HCT116 (cell line): ENCODE results near the gene ATP8A1. TPM values are rescaled to one million over a fixed set of nuclear protein-coding genes. Genes with fewer than 3 reads are reported as not detected.

Experiments
- ATAC-seq: fragments of 200-7000 bp; cut with Tn5 transposase; 2 replicates; pipeline ENCODE4 v1.9.1; 2020; ENCODE audit warnings: mild to moderate bottlenecking, moderate library complexity
- BruUV-seq: library from RNA; stranded (reverse); fragments of 400-500 nt; replicated peaks from 2 replicates; lab custom pipeline; 2021; lab: Mats Ljungman, UMichigan
- CTCF ChIA-PET: fragments of 300-600 bp; sonication (Branson Sonifier 250); formaldehyde crosslinking; loops from one replicate; lab custom pipeline; 2021; ENCODE audit warnings: antibody characterized with exemption; lab: Charles Lee
- POLR2A ChIA-PET: fragments of 300-600, 350-600 bp; sonication (Branson Sonifier 250); formaldehyde crosslinking; loops from one replicate; lab custom pipeline; 2021; ENCODE audit warnings: antibody characterized with exemption; lab: Charles Lee
- RAD21 ChIA-PET, 2 experiments: fragments of 300-600 bp; sonication (Branson Sonifier 250); formaldehyde crosslinking; loops; one replicate each; lab custom pipeline; 2023; ENCODE audit warnings: low total read pairs in 2 of 2; ENCODE audit not compliant: uncharacterized antibody in 2 of 2, unreplicated experiment in 2 of 2, low non-redundant PET in 1 of 2; lab: Charles Lee
- DNase-seq: peaks from one replicate; pipeline ENCODE4 v3.0.0-alpha.2; 2010; ENCODE audit warnings: low read depth, low spot score
- H2AFZ ChIP-seq: fragments of 200-600 bp; shearing (Covaris generic), sonication (generic); 2 replicates; pipeline ENCODE4 v1.6.1; 2017; ENCODE audit warnings: low read depth, mixed run types, mixed read lengths, antibody characterized with exemption, low read length; ENCODE audit not compliant: poor library complexity, severe bottlenecking
- H3K27ac ChIP-seq: 2 replicates; pipeline ENCODE4 v1.5.1; 2012; ENCODE audit warnings: low read depth, low read length
- H3K27me3 ChIP-seq: fragments of 200-600 bp; sonication (generic); 2 replicates; pipeline ENCODE4 v1.6.1; 2016; ENCODE audit warnings: mixed run types, low read length, mixed read lengths; ENCODE audit not compliant: insufficient read depth
- H3K36me3 ChIP-seq, 2 experiments: fragments of 200-500 bp in 1 of 2; fragments of 200-600 bp in 1 of 2; sonication (Bioruptor generic) in 1 of 2; sonication (generic) in 1 of 2; 2 replicates each; pipeline versions ENCODE4 v1.5.1 to v1.6.1; 2014 to 2016; ENCODE audit warnings: low read length in 2 of 2, inconsistent platforms in 1 of 2, mixed read lengths in 1 of 2, mixed run types in 1 of 2; ENCODE audit not compliant: insufficient read depth in 2 of 2, control insufficient read depth in 1 of 2
- H3K4me1 ChIP-seq, 2 experiments: fragments of 200-600 bp in 1 of 2; sonication (generic) in 1 of 2; 2 replicates each; pipeline versions ENCODE4 v1.5.1 to v1.6.1; 2012 to 2017; ENCODE audit warnings: low read length in 2 of 2, inconsistent platforms in 1 of 2, mild to moderate bottlenecking in 1 of 2, mixed read lengths in 1 of 2, mixed run types in 1 of 2, moderate library complexity in 1 of 2; ENCODE audit not compliant: insufficient read depth in 2 of 2, control insufficient read depth in 1 of 2
- H3K4me2 ChIP-seq: fragments of 200-600 bp; sonication (generic); 2 replicates; pipeline ENCODE4 v1.6.1; 2017; ENCODE audit warnings: mixed run types, low read length, mixed read lengths
- H3K4me3 ChIP-seq, 2 experiments: fragments of 200-600 bp in 1 of 2; sonication (generic) in 1 of 2; replicated peaks in 1 of 2; 2 replicates each; pipeline ENCODE4 v1.5.1; 2011 to 2016; ENCODE audit warnings: low read length in 2 of 2, control low read depth in 1 of 2, low read depth in 1 of 2, mild to moderate bottlenecking in 1 of 2, mixed read lengths in 1 of 2, mixed run types in 1 of 2
- H3K79me2 ChIP-seq: fragments of 200-600 bp; sonication (generic); 2 replicates; pipeline ENCODE4 v1.6.1; 2017; ENCODE audit warnings: mild to moderate bottlenecking, mixed run types, low read length, moderate library complexity, mixed read lengths; ENCODE audit not compliant: insufficient read depth
- H3K9ac ChIP-seq: fragments of 200-600 bp; sonication (generic); 2 replicates; pipeline ENCODE4 v1.6.1; 2016; ENCODE audit warnings: low read length, mixed read lengths
- H3K9me2 ChIP-seq: fragments of 200-600 bp; sonication (generic), shearing (Covaris generic); 2 replicates; pipeline ENCODE4 v1.6.1; 2017; ENCODE audit warnings: mixed run types, mild to moderate bottlenecking, moderate library complexity; ENCODE audit not compliant: insufficient read depth
- H3K9me3 ChIP-seq, 2 experiments: fragments of 200-500 bp in 1 of 2; fragments of 200-600 bp in 1 of 2; sonication (Bioruptor generic) in 1 of 2; sonication (generic) in 1 of 2; 2 replicates each; pipeline ENCODE4 v1.6.1; 2014 to 2017; ENCODE audit warnings: low read length in 2 of 2, mixed read lengths in 2 of 2, inconsistent platforms in 1 of 2, low read depth in 1 of 2, mild to moderate bottlenecking in 1 of 2, mixed run types in 1 of 2, moderate library complexity in 1 of 2; ENCODE audit not compliant: control insufficient read depth in 1 of 2, insufficient read depth in 1 of 2
- H4K20me1 ChIP-seq: fragments of 200-600 bp; sonication (generic), shearing (Covaris generic); 2 replicates; pipeline ENCODE4 v1.6.1; 2017; ENCODE audit warnings: mixed run types, mild to moderate bottlenecking, moderate library complexity; ENCODE audit not compliant: insufficient read depth
- CBX3 ChIP-seq: IDR thresholded peaks from 2 replicates; pipeline ENCODE4 v1.6.1; 2012; ENCODE audit warnings: low read depth
- ELF1 ChIP-seq: IDR thresholded peaks from 2 replicates; pipeline ENCODE4 v1.6.1; 2012; ENCODE audit warnings: low read depth, borderline replicate concordance
- EZH2 ChIP-seq: fragments of 200-600 bp; sonication (generic); IDR thresholded peaks from 2 replicates; pipeline ENCODE4 v1.6.1; 2017; ENCODE audit warnings: antibody characterized with exemption, mixed run types
- FOSL1 ChIP-seq: IDR thresholded peaks from 2 replicates; pipeline ENCODE4 v1.6.1; 2012; ENCODE audit warnings: low read depth
- POLR2AphosphoS5 ChIP-seq: IDR thresholded peaks from 2 replicates; pipeline ENCODE4 v1.6.1; 2011; ENCODE audit warnings: mild to moderate bottlenecking, low read depth, low read length, moderate library complexity
- RAD21 ChIP-seq: IDR thresholded peaks from 2 replicates; pipeline ENCODE4 v1.6.1; 2012; ENCODE audit warnings: low read depth, mild to moderate bottlenecking
- SIN3A ChIP-seq: IDR thresholded peaks from 2 replicates; pipeline ENCODE4 v1.6.1; 2012; ENCODE audit warnings: low read depth
- SP1 ChIP-seq: IDR thresholded peaks from 2 replicates; pipeline ENCODE4 v1.6.1; 2012; ENCODE audit warnings: low read depth
- SRF ChIP-seq: IDR thresholded peaks from 2 replicates; pipeline ENCODE4 v1.6.1; 2012; ENCODE audit warnings: low read depth
- TCF7L2 ChIP-seq: IDR thresholded peaks from 2 replicates; pipeline ENCODE4 v1.7.0; 2011; ENCODE audit warnings: borderline replicate concordance, inconsistent platforms; ENCODE audit not compliant: insufficient read depth, insufficient read length; ENCODE audit errors: extremely low read depth
- ZFX ChIP-seq: fragments of 450-650 bp; IDR thresholded peaks from 2 replicates; pipeline ENCODE4 v1.6.1; 2017
- ZNF274 ChIP-seq: fragments of 200-500 bp; sonication (Bioruptor generic); IDR thresholded peaks from 2 replicates; pipeline ENCODE4 v1.6.1; 2014; ENCODE audit warnings: mild to moderate bottlenecking, low read depth, low read length, inconsistent platforms
- intact Hi-C: fragments of 100-400 bp; cut with micrococcal nuclease; formaldehyde crosslinking; loops from 2 replicates; pipeline ENCODE4 v1.10.0; 2022
- total RNA-seq: library from RNA; stranded (reverse); gene quantifications from one replicate; pipeline ENCODE4 v1.2.1, GENCODE V29; 2021; ENCODE audit not compliant: unreplicated experiment
- TF ChIP-seq, protein P1 (sequence below): IDR thresholded peaks from 2 replicates; pipeline ENCODE4 v1.6.1; 2012
- TF ChIP-seq, protein P2 (sequence below): IDR thresholded peaks from 2 replicates; pipeline ENCODE4 v1.6.1; 2012; ENCODE audit warnings: low read depth
- TF ChIP-seq, protein P3 (sequence below): IDR thresholded peaks from 2 replicates; pipeline ENCODE4 v1.6.1; 2011; ENCODE audit warnings: mild to moderate bottlenecking, low read length, moderate library complexity; ENCODE audit not compliant: insufficient replicate concordance; ENCODE audit errors: extremely low read depth
- TF ChIP-seq, protein P4 (sequence below), 3 experiments: fragments of 200-600 bp in 1 of 3; sonication (generic) in 1 of 3; IDR thresholded peaks in 2 of 3; conservative IDR thresholded peaks in 1 of 3; 2 replicates each; pipeline ENCODE4 v1.5.1; 2012 to 2017; ENCODE audit warnings: low read depth in 2 of 3, low read length in 2 of 3, antibody characterized with exemption in 1 of 3, borderline replicate concordance in 1 of 3, control low read depth in 1 of 3, mild to moderate bottlenecking in 1 of 3, mixed read lengths in 1 of 3, mixed run types in 1 of 3, moderate library complexity in 1 of 3; ENCODE audit not compliant: insufficient read depth in 1 of 3
- TF ChIP-seq, protein P5 (sequence below): IDR thresholded peaks from 2 replicates; pipeline ENCODE4 v1.6.1; 2012

The ATP8A1 gene
- total RNA-seq, 1 experiment from 2014 or later, result 1.9 TPM

DNA sequence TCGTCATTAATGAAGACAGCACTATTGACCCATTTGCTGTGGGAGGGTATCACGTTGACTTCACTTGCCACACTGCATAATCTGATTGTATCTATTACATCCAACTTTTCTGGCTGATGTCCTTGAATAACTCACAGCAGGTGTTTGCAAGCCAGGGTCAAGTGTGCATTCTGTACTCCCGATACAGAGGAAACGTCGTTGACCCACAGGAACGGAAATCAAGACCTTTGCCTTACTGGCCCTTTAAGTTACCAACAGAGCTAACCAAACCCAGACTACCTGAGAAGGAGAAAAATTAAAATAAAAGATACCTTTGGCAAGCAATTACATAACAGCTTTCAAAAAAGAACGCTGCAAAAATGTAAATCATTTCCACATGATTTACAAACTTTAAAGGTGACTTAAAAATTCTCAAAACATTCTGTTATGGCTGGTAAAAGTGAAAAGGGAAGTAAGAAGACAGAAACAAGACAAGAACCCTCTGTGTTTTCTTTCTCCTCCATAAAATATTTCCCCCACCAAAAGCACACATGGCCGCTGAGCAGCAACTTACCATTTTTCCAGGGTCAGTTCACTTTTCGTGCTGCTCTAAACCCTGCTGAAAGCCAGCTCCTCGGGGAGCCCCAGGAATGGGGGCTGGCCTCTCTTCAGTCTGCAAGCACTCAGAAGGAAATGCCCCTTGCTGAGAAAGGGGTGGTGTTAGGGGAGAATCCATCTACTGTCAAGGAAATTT is 266.1 kb downstream of the ATP8A1 start:
- Histone ChIP-seq H3K36me3 (no peaks in the 10 kb centered on the region), H3K9me2 (no peaks in the 10 kb centered on the region), H2AFZ (no peak overlapping the region), H3K9ac (no peak overlapping the region), H3K4me1 (no peaks in the 10 kb centered on the region), H3K27me3 (no peaks in the 10 kb centered on the region), H3K4me3 (no peak overlapping the region), H3K4me2 (no peak overlapping the region), H3K79me2 (no peaks in the 10 kb centered on the region), H3K27ac (no peak overlapping the region), H3K9me3 (no peaks in the 10 kb centered on the region), H4K20me1 (no peaks in the 10 kb centered on the region)
- TF ChIP-seq, protein P1, sequence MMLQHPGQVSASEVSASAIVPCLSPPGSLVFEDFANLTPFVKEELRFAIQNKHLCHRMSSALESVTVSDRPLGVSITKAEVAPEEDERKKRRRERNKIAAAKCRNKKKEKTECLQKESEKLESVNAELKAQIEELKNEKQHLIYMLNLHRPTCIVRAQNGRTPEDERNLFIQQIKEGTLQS, result no peak
- TF ChIP-seq EZH2, result no peak
- TF ChIP-seq TCF7L2, result no peak
- TF ChIP-seq, protein P2, sequence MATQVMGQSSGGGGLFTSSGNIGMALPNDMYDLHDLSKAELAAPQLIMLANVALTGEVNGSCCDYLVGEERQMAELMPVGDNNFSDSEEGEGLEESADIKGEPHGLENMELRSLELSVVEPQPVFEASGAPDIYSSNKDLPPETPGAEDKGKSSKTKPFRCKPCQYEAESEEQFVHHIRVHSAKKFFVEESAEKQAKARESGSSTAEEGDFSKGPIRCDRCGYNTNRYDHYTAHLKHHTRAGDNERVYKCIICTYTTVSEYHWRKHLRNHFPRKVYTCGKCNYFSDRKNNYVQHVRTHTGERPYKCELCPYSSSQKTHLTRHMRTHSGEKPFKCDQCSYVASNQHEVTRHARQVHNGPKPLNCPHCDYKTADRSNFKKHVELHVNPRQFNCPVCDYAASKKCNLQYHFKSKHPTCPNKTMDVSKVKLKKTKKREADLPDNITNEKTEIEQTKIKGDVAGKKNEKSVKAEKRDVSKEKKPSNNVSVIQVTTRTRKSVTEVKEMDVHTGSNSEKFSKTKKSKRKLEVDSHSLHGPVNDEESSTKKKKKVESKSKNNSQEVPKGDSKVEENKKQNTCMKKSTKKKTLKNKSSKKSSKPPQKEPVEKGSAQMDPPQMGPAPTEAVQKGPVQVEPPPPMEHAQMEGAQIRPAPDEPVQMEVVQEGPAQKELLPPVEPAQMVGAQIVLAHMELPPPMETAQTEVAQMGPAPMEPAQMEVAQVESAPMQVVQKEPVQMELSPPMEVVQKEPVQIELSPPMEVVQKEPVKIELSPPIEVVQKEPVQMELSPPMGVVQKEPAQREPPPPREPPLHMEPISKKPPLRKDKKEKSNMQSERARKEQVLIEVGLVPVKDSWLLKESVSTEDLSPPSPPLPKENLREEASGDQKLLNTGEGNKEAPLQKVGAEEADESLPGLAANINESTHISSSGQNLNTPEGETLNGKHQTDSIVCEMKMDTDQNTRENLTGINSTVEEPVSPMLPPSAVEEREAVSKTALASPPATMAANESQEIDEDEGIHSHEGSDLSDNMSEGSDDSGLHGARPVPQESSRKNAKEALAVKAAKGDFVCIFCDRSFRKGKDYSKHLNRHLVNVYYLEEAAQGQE, result no peak
- TF ChIP-seq, protein P3, sequence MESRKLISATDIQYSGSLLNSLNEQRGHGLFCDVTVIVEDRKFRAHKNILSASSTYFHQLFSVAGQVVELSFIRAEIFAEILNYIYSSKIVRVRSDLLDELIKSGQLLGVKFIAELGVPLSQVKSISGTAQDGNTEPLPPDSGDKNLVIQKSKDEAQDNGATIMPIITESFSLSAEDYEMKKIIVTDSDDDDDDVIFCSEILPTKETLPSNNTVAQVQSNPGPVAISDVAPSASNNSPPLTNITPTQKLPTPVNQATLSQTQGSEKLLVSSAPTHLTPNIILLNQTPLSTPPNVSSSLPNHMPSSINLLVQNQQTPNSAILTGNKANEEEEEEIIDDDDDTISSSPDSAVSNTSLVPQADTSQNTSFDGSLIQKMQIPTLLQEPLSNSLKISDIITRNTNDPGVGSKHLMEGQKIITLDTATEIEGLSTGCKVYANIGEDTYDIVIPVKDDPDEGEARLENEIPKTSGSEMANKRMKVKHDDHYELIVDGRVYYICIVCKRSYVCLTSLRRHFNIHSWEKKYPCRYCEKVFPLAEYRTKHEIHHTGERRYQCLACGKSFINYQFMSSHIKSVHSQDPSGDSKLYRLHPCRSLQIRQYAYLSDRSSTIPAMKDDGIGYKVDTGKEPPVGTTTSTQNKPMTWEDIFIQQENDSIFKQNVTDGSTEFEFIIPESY, result no peak
- TF ChIP-seq ELF1, result no peak
- no peak for TF ChIP-seq RAD21
- no peak for TF ChIP-seq ZFX
- TF ChIP-seq FOSL1, result no peak
- TF ChIP-seq SP1, result no peak
- TF ChIP-seq, protein P4, sequence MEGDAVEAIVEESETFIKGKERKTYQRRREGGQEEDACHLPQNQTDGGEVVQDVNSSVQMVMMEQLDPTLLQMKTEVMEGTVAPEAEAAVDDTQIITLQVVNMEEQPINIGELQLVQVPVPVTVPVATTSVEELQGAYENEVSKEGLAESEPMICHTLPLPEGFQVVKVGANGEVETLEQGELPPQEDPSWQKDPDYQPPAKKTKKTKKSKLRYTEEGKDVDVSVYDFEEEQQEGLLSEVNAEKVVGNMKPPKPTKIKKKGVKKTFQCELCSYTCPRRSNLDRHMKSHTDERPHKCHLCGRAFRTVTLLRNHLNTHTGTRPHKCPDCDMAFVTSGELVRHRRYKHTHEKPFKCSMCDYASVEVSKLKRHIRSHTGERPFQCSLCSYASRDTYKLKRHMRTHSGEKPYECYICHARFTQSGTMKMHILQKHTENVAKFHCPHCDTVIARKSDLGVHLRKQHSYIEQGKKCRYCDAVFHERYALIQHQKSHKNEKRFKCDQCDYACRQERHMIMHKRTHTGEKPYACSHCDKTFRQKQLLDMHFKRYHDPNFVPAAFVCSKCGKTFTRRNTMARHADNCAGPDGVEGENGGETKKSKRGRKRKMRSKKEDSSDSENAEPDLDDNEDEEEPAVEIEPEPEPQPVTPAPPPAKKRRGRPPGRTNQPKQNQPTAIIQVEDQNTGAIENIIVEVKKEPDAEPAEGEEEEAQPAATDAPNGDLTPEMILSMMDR (IDR thresholded peaks at IDR 0.05 in 2 of 3, conservative IDR thresholded peaks at IDR 0.05 in 1 of 3; ENCODE audit: borderline replicate concordance in 1 of 3, insufficient read depth in 1 of 3, low read depth in 2 of 3, low read length in 2 of 3), result no peak
- TF ChIP-seq POLR2AphosphoS5, result no peak
- TF ChIP-seq SRF, result no peak
- TF ChIP-seq, protein P5, sequence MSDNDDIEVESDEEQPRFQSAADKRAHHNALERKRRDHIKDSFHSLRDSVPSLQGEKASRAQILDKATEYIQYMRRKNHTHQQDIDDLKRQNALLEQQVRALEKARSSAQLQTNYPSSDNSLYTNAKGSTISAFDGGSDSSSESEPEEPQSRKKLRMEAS, result no peak
- TF ChIP-seq CBX3, result no peak
- no peak for TF ChIP-seq ZNF274
- TF ChIP-seq SIN3A, result no peak
- ChIA-PET CTCF (no interaction called here), RAD21 (no interaction called here), POLR2A (no interaction called here)
- DNase-seq (no peak), ATAC-seq (no peak)
- intact Hi-C loops, result no loop called here
- BruUV-seq, result no TSS peak
